Measurements from ENCODE around the gene E2F3.

- TF ChIP-seq EZH2 (IDR thresholded peaks at IDR 0.05; ENCODE audit: borderline replicate concordance, low read length): no peak
- TF ChIP-seq, protein P1, sequence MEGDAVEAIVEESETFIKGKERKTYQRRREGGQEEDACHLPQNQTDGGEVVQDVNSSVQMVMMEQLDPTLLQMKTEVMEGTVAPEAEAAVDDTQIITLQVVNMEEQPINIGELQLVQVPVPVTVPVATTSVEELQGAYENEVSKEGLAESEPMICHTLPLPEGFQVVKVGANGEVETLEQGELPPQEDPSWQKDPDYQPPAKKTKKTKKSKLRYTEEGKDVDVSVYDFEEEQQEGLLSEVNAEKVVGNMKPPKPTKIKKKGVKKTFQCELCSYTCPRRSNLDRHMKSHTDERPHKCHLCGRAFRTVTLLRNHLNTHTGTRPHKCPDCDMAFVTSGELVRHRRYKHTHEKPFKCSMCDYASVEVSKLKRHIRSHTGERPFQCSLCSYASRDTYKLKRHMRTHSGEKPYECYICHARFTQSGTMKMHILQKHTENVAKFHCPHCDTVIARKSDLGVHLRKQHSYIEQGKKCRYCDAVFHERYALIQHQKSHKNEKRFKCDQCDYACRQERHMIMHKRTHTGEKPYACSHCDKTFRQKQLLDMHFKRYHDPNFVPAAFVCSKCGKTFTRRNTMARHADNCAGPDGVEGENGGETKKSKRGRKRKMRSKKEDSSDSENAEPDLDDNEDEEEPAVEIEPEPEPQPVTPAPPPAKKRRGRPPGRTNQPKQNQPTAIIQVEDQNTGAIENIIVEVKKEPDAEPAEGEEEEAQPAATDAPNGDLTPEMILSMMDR (conservative IDR thresholded peaks at IDR 0.05 in 1 of 2, IDR thresholded peaks at IDR 0.05 in 1 of 2; ENCODE audit: extremely low read depth in 1 of 2, insufficient read depth in 1 of 2, low read depth in 1 of 2, low read length in 2 of 2): no peak
These were observed 30.9 kb upstream of the E2F3 start for GRCh38 chr6:20370801-20371200.
